DMS53 (cell line): Measurements from ENCODE around the gene CENPP.

ENCODE experiments used
- DNase-seq: peaks from one replicate; lab custom pipeline; 2025; lab: John Stamatoyannopoulos, UW

The CENPP gene

DNA sequence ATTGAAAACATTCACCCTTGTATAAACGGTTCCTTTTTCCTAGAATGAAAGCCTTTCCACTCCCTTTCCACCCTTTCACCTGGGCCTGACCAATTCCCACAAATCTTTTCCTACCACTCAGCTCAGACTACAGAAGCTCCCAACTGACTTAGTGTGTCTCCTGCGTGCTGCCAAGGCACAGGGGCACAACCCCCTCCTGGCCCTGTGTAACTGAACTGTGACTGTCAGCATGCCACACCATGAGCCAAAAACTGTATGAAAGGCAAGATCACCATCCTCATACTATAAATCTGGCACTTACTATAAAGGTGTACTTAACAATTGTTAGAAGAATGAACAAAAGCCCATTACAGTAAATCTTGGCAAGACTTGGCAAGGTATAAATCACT lies 12.1 kb upstream of the CENPP start:
- DNase-seq, result no peak

GRCh38 chr9:92315456-92315855 lies 10.3 kb upstream of the CENPP start:
- no peak for DNase-seq

DNA sequence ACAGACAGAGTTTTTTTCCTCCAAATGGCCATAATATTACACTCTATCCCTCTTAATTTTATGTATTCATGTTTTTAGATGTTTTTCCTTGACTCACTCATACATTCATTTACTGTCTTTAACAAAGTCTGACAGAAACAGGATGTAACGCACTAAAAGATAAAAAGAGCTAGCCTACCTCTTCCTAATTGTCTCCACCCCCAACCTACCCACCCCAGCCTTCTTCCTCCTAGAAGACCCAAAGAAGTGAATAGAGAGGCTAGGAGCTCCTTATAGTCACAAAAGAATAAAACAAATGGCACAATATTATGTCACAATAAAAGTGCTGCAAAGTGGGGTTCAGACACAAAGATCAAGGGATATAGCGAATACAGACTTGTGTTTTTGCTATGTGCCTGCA lies 1.3 kb upstream of the CENPP start:
- DNase-seq, result no peak

DNA sequence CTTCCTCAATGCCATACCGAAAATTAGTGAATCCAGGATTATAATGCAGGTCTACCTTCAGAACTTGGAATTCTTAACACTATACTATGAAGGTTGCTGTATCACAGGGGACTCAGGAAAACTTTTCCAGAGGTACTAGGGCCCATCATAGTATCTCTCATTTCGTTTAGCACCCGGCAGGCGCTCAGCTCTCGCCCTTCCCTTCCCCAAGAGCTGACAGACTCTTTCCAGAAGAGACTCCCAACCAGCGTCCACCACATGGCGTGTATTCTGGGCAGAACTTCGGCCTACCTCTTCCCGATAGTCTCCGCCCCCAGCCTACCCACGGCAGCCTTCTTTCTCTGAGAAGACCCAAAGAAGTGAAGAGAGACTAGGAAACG lies 874 bp upstream of the CENPP start:
- peak; percentile 79 for DNase-seq

- peak; percentile 68 for DNase-seq
Observed at GRCh38 chr9:92325991-92326500, 293 bp downstream of the CENPP start.

DNA sequence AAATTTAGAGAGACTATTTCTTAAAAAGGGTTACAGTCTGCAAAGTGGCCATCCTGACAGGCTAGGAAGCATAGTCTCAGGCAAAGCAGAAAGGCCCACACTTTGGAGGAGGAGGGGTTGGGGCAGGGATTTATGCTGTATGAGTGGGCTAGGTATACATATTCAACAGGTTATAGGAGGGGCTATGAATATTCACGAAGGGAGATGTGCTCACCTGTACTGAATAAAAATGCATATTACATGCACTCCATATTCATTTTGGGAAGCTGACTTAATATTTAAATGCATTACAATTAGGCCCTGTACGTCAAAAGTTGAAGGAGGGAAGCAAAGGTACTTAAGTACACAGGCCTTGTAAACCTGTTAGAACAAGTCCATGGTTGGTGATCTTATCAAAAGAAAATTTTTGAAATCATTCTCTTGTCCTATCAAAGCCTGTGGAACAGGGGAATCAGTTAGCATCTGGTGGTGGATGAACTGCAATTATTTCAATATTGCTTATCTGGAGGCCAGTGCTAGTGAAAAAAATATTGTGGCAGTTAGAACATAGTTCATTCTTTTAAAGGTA lies 1.6 kb downstream of the CENPP start:
- DNase-seq, result no peak

- DNase-seq, result peak; percentile 2
Observed at GRCh38 chr9:92328225-92328624, 2.5 kb downstream of the CENPP start.

- DNase-seq, result no peak
Observed at GRCh38 chr9:92332577-92333281, 7.0 kb downstream of the CENPP start.

DNA sequence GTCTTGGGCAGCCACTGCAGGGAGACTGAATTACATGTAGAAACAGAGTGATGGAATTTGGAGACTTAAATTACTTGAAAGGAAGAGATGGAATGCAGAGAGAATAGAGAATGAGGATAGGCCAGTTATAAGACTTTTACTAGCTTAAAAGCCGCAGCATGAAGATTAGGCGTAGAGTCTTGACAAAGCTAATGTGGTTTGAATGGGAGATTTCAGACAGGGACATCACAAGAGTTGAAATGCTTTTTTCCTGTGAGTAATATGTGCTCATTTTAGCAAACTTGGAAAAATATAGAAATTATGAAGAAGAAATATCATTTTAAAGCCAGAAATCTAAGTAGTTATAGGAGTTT lies 7.5 kb downstream of the CENPP start:
- DNase-seq, result no peak

GRCh38 chr9:92341578-92341977 lies 15.8 kb downstream of the CENPP start:
- no peak for DNase-seq

GRCh38 chr9:92342825-92343488 lies 17.2 kb downstream of the CENPP start:
- DNase-seq, result no peak

- no peak for DNase-seq
Observed at GRCh38 chr9:92345582-92345981, 19.8 kb downstream of the CENPP start.

DNA sequence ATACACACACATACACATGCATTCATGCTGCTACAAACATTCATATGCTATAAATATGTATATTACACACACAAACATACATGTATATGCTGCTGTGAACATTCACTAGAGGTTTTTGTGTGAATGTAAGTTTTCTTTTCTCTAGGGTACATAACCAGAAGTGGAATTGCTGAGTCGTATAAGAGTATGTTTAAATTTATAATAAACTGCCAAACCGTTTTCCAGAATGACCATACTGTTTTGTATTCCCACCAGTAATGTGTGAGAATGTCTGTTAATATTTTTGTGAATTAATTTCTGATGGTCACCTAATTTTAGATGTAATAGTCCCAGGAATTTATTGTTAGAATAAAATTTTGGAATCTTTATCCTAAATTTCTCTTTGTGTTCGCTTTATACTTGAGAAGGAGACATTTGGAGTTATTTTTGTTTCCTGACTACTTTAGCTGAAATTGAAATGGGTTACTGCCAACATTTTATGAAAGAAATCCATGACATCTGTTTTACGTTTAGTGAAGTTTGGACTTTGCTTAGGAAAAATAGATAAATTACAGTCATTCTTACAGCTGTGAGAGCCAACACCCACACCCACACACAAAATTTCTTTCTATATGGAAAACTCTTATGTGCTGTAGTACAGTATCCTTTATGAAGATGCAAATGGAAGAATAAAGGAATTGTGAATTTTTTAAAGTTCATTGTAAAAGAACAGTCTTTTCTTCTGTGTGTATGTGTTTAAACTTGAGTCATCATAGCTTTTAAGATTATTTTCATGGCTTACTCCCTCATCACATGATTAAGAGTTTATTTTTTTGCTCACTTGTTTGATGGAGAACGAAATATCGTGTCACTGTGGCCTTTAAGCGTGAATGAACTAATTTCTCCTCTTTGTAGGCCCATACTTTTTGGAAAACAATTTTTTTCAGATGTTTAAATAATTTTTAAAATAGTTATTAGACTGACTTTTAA lies 24.3 kb downstream of the CENPP start:
- DNase-seq, result no peak

- no peak for DNase-seq
Observed at GRCh38 chr9:92350740-92351133, 25.0 kb downstream of the CENPP start.

DNA sequence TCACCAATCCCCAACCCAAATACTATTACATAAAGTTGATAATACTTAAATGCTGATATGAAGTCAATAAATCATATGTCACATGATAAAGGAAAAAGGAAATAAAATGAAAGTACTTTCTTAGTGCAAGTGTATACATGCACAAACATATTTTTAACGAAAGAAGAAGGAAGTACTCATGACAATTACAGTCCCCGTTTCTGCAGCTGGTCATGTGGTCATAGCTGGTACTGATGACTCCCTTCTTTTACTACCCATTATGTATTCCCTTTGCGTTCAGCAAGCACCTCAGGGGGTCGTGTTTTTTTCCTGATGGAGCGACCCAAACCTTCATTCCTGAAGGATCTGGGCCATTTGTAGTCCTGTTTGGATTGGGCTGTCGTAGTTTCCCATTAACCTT lies 27.3 kb downstream of the CENPP start:
- no peak for DNase-seq

- no peak for DNase-seq
Observed at GRCh38 chr9:92359394-92359995, 33.7 kb downstream of the CENPP start.

GRCh38 chr9:92360083-92360482 lies 34.3 kb downstream of the CENPP start:
- DNase-seq, result no peak

DNA sequence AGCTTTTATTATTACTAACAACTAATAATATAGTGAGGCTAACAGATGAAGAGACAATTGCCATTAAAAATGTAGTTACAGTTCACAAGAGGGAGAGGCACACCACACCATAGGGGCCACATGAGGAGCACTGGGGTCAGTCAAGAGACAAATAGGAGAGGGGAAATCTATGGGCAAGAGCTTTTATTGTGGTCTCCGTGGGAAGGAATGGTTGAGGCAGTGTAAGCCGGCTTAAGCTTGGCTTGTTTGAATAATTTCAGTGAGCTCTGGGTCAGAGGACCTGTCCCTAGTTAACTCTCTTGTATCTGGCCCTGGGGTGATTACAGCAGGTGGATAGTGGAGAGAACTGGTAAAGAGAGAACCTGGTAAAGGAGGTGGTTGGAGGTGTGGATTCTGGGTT lies 43.3 kb downstream of the CENPP start:
- DNase-seq, result no peak

GRCh38 chr9:92373167-92373566 lies 47.4 kb downstream of the CENPP start:
- no peak for DNase-seq

DNA sequence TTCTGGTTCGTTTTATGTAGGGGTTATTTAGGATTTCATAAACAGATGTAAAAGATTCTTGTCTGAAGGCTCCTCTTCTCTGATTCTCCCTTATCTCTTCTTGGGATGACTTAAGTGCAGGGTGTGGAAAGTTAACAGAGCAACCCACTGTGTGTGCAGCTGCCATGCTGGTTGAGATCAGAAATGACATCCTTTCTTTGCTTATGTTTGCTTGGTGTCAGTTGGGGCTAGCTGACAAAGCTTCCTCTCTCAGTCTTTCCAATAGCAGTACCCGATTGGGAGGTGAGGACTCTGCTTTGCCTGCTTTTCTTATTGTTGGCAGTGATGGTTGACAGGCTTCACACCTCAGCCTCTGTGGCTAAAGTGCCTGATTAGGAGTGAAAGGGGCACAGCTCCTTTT lies 52.1 kb downstream of the CENPP start:
- DNase-seq, result peak; percentile 21

DNA sequence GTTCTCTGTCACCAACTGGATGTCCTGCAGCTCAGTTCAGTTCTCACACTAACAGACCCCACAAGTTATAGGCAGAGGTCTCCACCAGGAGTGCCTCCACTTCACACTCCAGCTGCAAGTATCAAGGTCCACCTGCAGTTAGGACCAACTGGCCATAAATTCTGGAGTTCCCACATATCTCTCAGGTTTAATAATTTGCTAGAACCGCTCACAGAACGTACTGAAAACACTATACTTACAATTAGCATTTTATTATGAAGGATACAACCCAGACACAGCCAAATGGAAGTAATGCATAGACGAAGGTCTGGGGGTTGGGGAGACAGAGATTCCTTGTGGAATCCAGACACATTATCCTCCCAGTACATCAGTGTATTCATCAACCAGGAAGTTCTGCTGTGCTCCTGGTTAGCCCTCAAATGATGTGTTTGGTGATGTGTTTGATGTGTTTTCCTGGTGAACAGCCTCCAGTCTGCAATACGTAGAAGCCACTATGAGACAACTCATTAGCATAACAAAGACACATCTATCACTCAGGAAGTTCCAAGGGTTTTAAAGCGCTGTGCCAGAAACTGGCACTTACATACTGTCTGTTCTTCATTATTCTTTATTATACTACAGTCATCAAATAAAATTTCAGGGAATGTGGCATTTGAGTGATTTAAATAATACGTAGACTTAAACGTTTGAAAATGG lies 53.3 kb downstream of the CENPP start:
- DNase-seq, result peak; percentile 73
